SK-N-SH treated with all-trans-retinoic acid at 6 μM for 48 hours (cell line): ENCODE measurements around the gene FARS2.

Experiments used
- ISL1 ChIP-seq: fragments of 250-450 bp; sonication (Bioruptor Pico); IDR thresholded peaks from 2 replicates; pipeline ENCODE4 v2.1.2; 2022; ENCODE audit warnings: mild to moderate bottlenecking, moderate library complexity
- ZFP30 ChIP-seq: fragments of 450-650 bp; formaldehyde crosslinking; IDR thresholded peaks from 2 replicates; pipeline ENCODE4 v1.5.0; 2022; ENCODE audit warnings: mild to moderate bottlenecking, moderate library complexity
- ZNF8 ChIP-seq: fragments of 450-650 bp; formaldehyde crosslinking; IDR thresholded peaks from 2 replicates; pipeline ENCODE4 v1.5.0; 2020; ENCODE audit warnings: mild to moderate bottlenecking, moderate library complexity
- TF ChIP-seq, protein P1 (sequence below): fragments of 250-450 bp; sonication (Bioruptor Pico); IDR thresholded peaks from 2 replicates; pipeline ENCODE4 v1.5.1; 2020; ENCODE audit warnings: low read depth, mild to moderate bottlenecking, moderate library complexity
- TF ChIP-seq, protein P2 (sequence below): fragments of 250-450 bp; sonication (Bioruptor Pico); IDR thresholded peaks from 2 replicates; pipeline ENCODE4 v1.5.0; 2020; ENCODE audit warnings: mild to moderate bottlenecking, moderate library complexity

DNA sequence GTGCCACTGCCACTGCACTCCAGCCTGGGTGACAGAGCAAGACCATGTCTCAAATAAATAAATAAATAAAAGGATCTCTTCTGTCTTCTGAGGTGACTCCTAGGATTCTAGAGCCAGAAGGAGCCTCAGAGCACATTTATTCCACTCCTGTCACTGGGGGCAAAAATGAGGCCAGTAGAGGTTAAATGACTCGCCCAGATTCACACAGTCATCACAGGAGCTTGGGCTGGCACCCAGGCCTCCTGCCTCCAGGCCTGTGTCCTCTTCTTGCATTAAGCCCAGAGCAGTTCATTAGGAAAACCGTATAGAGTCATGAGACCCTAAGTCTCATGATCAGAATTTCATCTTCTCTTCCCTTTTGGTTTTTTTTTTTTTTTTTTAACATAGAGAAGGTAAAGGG lies 502.1 kb downstream of the FARS2 start:
- TF ChIP-seq ZFP30 (CRISPR knock-in tag) (no peak), ISL1 (CRISPR knock-in tag) (no peak), ZNF8 (CRISPR knock-in tag) (no peak)
- TF ChIP-seq, protein P1, sequence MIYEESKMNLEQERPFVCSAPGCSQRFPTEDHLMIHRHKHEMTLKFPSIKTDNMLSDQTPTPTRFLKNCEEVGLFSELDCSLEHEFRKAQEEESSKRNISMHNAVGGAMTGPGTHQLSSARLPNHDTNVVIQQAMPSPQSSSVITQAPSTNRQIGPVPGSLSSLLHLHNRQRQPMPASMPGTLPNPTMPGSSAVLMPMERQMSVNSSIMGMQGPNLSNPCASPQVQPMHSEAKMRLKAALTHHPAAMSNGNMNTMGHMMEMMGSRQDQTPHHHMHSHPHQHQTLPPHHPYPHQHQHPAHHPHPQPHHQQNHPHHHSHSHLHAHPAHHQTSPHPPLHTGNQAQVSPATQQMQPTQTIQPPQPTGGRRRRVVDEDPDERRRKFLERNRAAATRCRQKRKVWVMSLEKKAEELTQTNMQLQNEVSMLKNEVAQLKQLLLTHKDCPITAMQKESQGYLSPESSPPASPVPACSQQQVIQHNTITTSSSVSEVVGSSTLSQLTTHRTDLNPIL (CRISPR knock-in tag): no peak
- TF ChIP-seq, protein P2, sequence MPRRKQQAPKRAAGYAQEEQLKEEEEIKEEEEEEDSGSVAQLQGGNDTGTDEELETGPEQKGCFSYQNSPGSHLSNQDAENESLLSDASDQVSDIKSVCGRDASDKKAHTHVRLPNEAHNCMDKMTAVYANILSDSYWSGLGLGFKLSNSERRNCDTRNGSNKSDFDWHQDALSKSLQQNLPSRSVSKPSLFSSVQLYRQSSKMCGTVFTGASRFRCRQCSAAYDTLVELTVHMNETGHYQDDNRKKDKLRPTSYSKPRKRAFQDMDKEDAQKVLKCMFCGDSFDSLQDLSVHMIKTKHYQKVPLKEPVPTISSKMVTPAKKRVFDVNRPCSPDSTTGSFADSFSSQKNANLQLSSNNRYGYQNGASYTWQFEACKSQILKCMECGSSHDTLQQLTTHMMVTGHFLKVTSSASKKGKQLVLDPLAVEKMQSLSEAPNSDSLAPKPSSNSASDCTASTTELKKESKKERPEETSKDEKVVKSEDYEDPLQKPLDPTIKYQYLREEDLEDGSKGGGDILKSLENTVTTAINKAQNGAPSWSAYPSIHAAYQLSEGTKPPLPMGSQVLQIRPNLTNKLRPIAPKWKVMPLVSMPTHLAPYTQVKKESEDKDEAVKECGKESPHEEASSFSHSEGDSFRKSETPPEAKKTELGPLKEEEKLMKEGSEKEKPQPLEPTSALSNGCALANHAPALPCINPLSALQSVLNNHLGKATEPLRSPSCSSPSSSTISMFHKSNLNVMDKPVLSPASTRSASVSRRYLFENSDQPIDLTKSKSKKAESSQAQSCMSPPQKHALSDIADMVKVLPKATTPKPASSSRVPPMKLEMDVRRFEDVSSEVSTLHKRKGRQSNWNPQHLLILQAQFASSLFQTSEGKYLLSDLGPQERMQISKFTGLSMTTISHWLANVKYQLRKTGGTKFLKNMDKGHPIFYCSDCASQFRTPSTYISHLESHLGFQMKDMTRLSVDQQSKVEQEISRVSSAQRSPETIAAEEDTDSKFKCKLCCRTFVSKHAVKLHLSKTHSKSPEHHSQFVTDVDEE (CRISPR knock-in tag): no peak
